H1 (cell line): ENCODE measurements around the gene ST3GAL3. TPM values are rescaled to one million over a fixed set of nuclear protein-coding genes. Genes with fewer than 3 reads are reported as not detected.

Source experiments
- CTCF ChIA-PET: fragments of 300-600 bp; sonication (Branson Sonifier 250); formaldehyde crosslinking; loops from one replicate; lab custom pipeline; 2021; ENCODE audit not compliant: partially characterized antibody; lab: Charles Lee
- POLR2A ChIA-PET: fragments of 300-600 bp; sonication (Branson Sonifier 250); formaldehyde crosslinking; loops from one replicate; lab custom pipeline; 2021; ENCODE audit warnings: inconsistent platforms; ENCODE audit not compliant: partially characterized antibody; lab: Charles Lee
- DNase-seq, 2 experiments: peaks; one replicate each; pipeline versions ENCODE4 v3.0.0 to v3.0.0-alpha.2; 2010 to 2022; ENCODE audit warnings: low spot score in 2 of 2, low read depth in 1 of 2, mixed read lengths in 1 of 2
- FAIRE-seq: peaks from 2 replicates; lab custom pipeline; 2011; peaks lifted over from hg19 to GRCh38; lab: Jason Lieb, UNC
- H2AFZ ChIP-seq: 2 replicates; pipeline ENCODE4 v1.8.1; 2012; ENCODE audit warnings: low read length, inconsistent platforms
- H2AK5ac ChIP-seq: 2 replicates; pipeline ENCODE4 v1.6.1; 2013; ENCODE audit warnings: low read depth, low read length
- H2BK120ac ChIP-seq: replicated peaks from 2 replicates; pipeline ENCODE3; 2013; ENCODE audit warnings: low read depth, low read length, inconsistent platforms
- H2BK12ac ChIP-seq: 2 replicates; pipeline ENCODE4 v1.6.1; 2013; ENCODE audit warnings: low read depth, low read length
- H2BK15ac ChIP-seq: 2 replicates; pipeline ENCODE4 v1.6.1; 2013; ENCODE audit warnings: low read length
- H2BK20ac ChIP-seq: 2 replicates; pipeline ENCODE4 v1.6.1; 2013; ENCODE audit warnings: low read length
- H2BK5ac ChIP-seq: 2 replicates; pipeline ENCODE4 v1.6.1; 2013; ENCODE audit warnings: low read depth, low read length
- H3K14ac ChIP-seq: 2 replicates; pipeline ENCODE4 v1.6.1; 2013; ENCODE audit warnings: inconsistent platforms; ENCODE audit not compliant: insufficient read length
- H3K18ac ChIP-seq: 2 replicates; pipeline ENCODE4 v1.6.1; 2013; ENCODE audit warnings: low read length; ENCODE audit errors: extremely low read depth
- H3K23ac ChIP-seq: 2 replicates; pipeline ENCODE4 v1.6.1; 2013; ENCODE audit warnings: inconsistent platforms; ENCODE audit not compliant: insufficient read length
- H3K23me2 ChIP-seq: 2 replicates; pipeline ENCODE4 v1.6.1; 2013; ENCODE audit warnings: low read depth, low read length
- H3K27ac ChIP-seq: 2 replicates; pipeline ENCODE4 v1.6.1; 2011; ENCODE audit warnings: low read depth, low read length, inconsistent platforms
- H3K27me3 ChIP-seq, 4 experiments: replicated peaks in 1 of 4; 1 replicate in 1 of 4; 2 replicates in 3 of 4; pipeline versions ENCODE4 v1.6.1 to v1.8.1; 2011 to 2013; ENCODE audit warnings: low read length in 3 of 4, mild to moderate bottlenecking in 3 of 4, inconsistent platforms in 2 of 4, mixed read lengths in 2 of 4, moderate library complexity in 1 of 4; ENCODE audit not compliant: control insufficient read depth in 3 of 4, insufficient read depth in 3 of 4; ENCODE audit errors: extremely low read depth in 1 of 4
- H3K36me3 ChIP-seq, 4 experiments: 2 replicates each; pipeline versions ENCODE4 v1.6.1 to v1.8.1; 2011 to 2013; ENCODE audit warnings: mild to moderate bottlenecking in 4 of 4, low read length in 3 of 4, moderate library complexity in 2 of 4, control low read depth in 1 of 4, inconsistent platforms in 1 of 4; ENCODE audit not compliant: insufficient read depth in 4 of 4, control insufficient read depth in 2 of 4
- H3K4ac ChIP-seq: replicated peaks from 2 replicates; pipeline ENCODE3; 2013; ENCODE audit warnings: low read length, low read depth, mixed read lengths, inconsistent platforms; ENCODE audit not compliant: insufficient read length
- H3K4me1 ChIP-seq, 4 experiments: replicated peaks in 1 of 4; 1 replicate in 1 of 4; 2 replicates in 3 of 4; pipeline versions ENCODE4 v1.6.1 to v1.8.1; 2011 to 2013; ENCODE audit warnings: low read length in 3 of 4, inconsistent platforms in 2 of 4, mixed read lengths in 1 of 4; ENCODE audit not compliant: insufficient read depth in 4 of 4, control insufficient read depth in 3 of 4
- H3K4me2 ChIP-seq, 2 experiments: 2 replicates each; pipeline versions ENCODE4 v1.6.1 to v1.8.1; 2011 to 2013; ENCODE audit warnings: low read depth in 2 of 2, low read length in 2 of 2, control low read depth in 1 of 2, inconsistent platforms in 1 of 2, mild to moderate bottlenecking in 1 of 2; ENCODE audit not compliant: insufficient read depth in 1 of 2
- H3K4me3 ChIP-seq, 4 experiments: fragments of 200-600, 300-600 bp in 1 of 4; sonication (generic), shearing (Covaris generic), sonication (Bioruptor Twin) in 1 of 4; 2 replicates each; pipeline versions ENCODE4 v1.5.1 to v1.8.1; 2011 to 2016; ENCODE audit warnings: low read length in 4 of 4, low read depth in 3 of 4, control low read depth in 2 of 4, inconsistent platforms in 2 of 4, mild to moderate bottlenecking in 2 of 4, mixed read lengths in 1 of 4, moderate library complexity in 1 of 4; ENCODE audit not compliant: insufficient read depth in 2 of 4; ENCODE audit errors: extremely low read depth in 1 of 4
- H3K56ac ChIP-seq: replicated peaks from 2 replicates; pipeline ENCODE3; 2013; ENCODE audit warnings: low read depth, mild to moderate bottlenecking, mixed read lengths, low read length, inconsistent platforms; ENCODE audit not compliant: insufficient read length
- H3K79me1 ChIP-seq: 2 replicates; pipeline ENCODE4 v1.6.1; 2013; ENCODE audit warnings: low read depth, low read length, control low read depth
- H3K79me2 ChIP-seq, 2 experiments: 2 replicates each; pipeline versions ENCODE4 v1.6.1 to v1.8.1; 2012 to 2013; ENCODE audit warnings: low read length in 2 of 2, mild to moderate bottlenecking in 2 of 2, inconsistent platforms in 1 of 2; ENCODE audit not compliant: insufficient read depth in 2 of 2, control insufficient read depth in 1 of 2
- H3K9ac ChIP-seq, 4 experiments: replicated peaks in 1 of 4; 1 replicate in 1 of 4; 2 replicates in 3 of 4; pipeline versions ENCODE4 v1.6.1 to v1.8.1; 2011 to 2013; ENCODE audit warnings: low read depth in 3 of 4, low read length in 3 of 4, control low read depth in 2 of 4, mild to moderate bottlenecking in 2 of 4, moderate library complexity in 2 of 4, inconsistent platforms in 1 of 4; ENCODE audit errors: extremely low read depth in 1 of 4
- H3K9me3 ChIP-seq, 2 experiments: 2 replicates each; pipeline versions ENCODE4 v1.6.1 to v1.8.1; 2012 to 2013; ENCODE audit warnings: mild to moderate bottlenecking in 2 of 2, moderate library complexity in 2 of 2, control low read depth in 1 of 2, inconsistent platforms in 1 of 2, low read depth in 1 of 2, low read length in 1 of 2, mixed read lengths in 1 of 2; ENCODE audit not compliant: insufficient read depth in 2 of 2
- H4K20me1 ChIP-seq, 2 experiments: replicated peaks in 1 of 2; 2 replicates each; pipeline versions ENCODE3 to v1.8.1; 2011 to 2013; ENCODE audit warnings: inconsistent platforms in 2 of 2, low read length in 2 of 2, mild to moderate bottlenecking in 1 of 2; ENCODE audit not compliant: insufficient read depth in 2 of 2, control insufficient read depth in 1 of 2
- H4K5ac ChIP-seq: 2 replicates; pipeline ENCODE4 v1.6.1; 2013; ENCODE audit warnings: low read length, low read depth, mixed read lengths, inconsistent platforms; ENCODE audit not compliant: insufficient read length
- H4K8ac ChIP-seq: 2 replicates; pipeline ENCODE4 v1.8.0; 2013; ENCODE audit warnings: mild to moderate bottlenecking, moderate library complexity, low read length, inconsistent platforms; ENCODE audit not compliant: insufficient read depth; ENCODE audit errors: extremely low read depth
- H4K91ac ChIP-seq: replicated peaks from 2 replicates; pipeline ENCODE3; 2013; ENCODE audit warnings: low read length, mixed read lengths, inconsistent platforms; ENCODE audit not compliant: insufficient read length
- EZH2 ChIP-seq: fragments of 200-600 bp; sonication (generic); IDR thresholded peaks from 2 replicates; pipeline ENCODE4 v1.7.1; 2012; ENCODE audit warnings: low read depth, mild to moderate bottlenecking, moderate library complexity, low read length, inconsistent platforms; ENCODE audit not compliant: severe bottlenecking
- HDAC2 ChIP-seq, 2 experiments: fragments of 300-600 bp in 1 of 2; sonication (generic) in 1 of 2; IDR thresholded peaks; 2 replicates each; pipeline ENCODE4 v1.6.1; 2011 to 2012; ENCODE audit warnings: low read depth in 2 of 2, low read length in 2 of 2, mild to moderate bottlenecking in 2 of 2, moderate library complexity in 2 of 2, borderline replicate concordance in 1 of 2, inconsistent platforms in 1 of 2
- TAF7 ChIP-seq: optimal IDR thresholded peaks from 2 replicates; pipeline ENCODE3; 2011; ENCODE audit warnings: low read depth, mild to moderate bottlenecking, inconsistent platforms, low read length, moderate library complexity, borderline replicate concordance
- WGBS, 2 experiments: shearing (Covaris generic) in 1 of 2; methylation state at CpG; one replicate each; pipeline versions ENCODE4 v1.1.6 to v1.1.7; 2013 to 2015; ENCODE audit warnings: low lambda C conversion rate in 2 of 2, mixed read lengths in 2 of 2, inconsistent platforms in 1 of 2, low coverage in 1 of 2, missing lambda C conversion rate in 1 of 2; ENCODE audit not compliant: insufficient replicate concordance in 2 of 2, insufficient coverage in 1 of 2, insufficient read length in 1 of 2; ENCODE audit errors: extremely low coverage in 1 of 2, missing lambda C conversion rate in 1 of 2; 5-methylcytosine and 5-hydroxymethylcytosine counted together
- polyA plus RNA-seq, 7 experiments: library from polyadenylated mRNA; depleted of rRNA in 3 of 7; stranded (reverse) in 5 of 7; unstranded in 2 of 7; fragments of >200 nt in 5 of 7; fragments of 200-250 nt in 2 of 7; gene quantifications; 1 replicate in 5 of 7; 2 replicates in 1 of 7; 4 replicates in 1 of 7; pipeline versions ENCODE4 v1.2.1 to v1.2.3, GENCODE V29; 2011 to 2013; ENCODE audit warnings: missing spikeins in 2 of 7, mixed read lengths in 2 of 7
- total RNA-seq: library from RNA; stranded (reverse); fragmentation: NEBNext Ultra II Directional; extraction: Animal tissue kit (Norgen Biotek cat#: 25700); gene quantifications from 2 replicates; pipeline ENCODE4 v1.2.1, GENCODE V29; 2021
- TF ChIP-seq, protein P1 (sequence below): IDR thresholded peaks from 2 replicates; pipeline ENCODE4 v1.6.1; 2011; ENCODE audit warnings: low read length, improper control_type of control experiment

Gene ST3GAL3
- total and polyA plus RNA-seq, 2 of the 8 experiments (the other 6 are each of a cell fraction or from before 2014, with no cell fraction given), result 6.8 to 7.0 TPM

DNA sequence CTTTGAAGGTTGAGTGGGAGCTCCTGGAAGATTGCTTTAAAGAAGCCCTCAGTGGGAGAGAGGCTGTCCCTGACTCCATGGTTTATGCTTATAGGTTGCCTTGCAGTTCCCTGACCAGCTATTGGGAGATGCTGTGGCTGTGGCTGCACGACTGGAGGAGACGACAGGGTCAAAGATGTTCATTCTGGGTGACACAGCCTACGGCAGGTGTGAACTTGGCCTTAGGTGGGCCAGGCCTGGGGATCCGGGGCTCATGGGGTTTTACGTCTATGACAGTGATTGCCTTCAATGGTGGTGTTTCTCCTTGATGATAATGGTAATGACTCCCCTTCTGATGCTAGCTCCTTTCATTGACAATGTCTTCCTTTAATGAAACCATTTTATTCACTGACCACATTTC lies 263.2 kb downstream of the ST3GAL3 start:
- H3K27me3 ChIP-seq, result no peaks in the 10 kb centered on the region
- H3K14ac ChIP-seq, result no peak overlapping the region
- no peak overlapping the region for H2BK120ac ChIP-seq
- CTCF ChIA-PET, result interaction anchor here (0.7 to 9.2 kb wide), 12 partner anchors 8 to 206 kb away, joined by 3 to 79 read pairs (median 6); partner anchors contain the start of genes IPO13 and SLC6A9
- no peak overlapping the region for H3K27ac ChIP-seq
- H3K79me1 ChIP-seq, result 0 out of 2 replicates have a peak, but pooled peaks cover 4% of the 10 kb centered on the region
- peaks cover 18% of the 10 kb centered on the region for H3K23me2 ChIP-seq
- DNase-seq, result no peak
- peaks cover 2 to 9% of the 10 kb centered on the region in 2 experiments for H4K20me1 ChIP-seq
- H4K5ac ChIP-seq, result no peak overlapping the region
- H3K79me2 ChIP-seq, result peaks cover 0 to 15% of the 10 kb centered on the region in 2 experiments; a peak in 2 of 4 replicates
- peaks cover 0 to 11% (median 6%) of the 10 kb centered on the region in 4 experiments; a peak in 5 of 7 replicates for H3K4me1 ChIP-seq
- no peak overlapping the region; the same call in 1 of the 2 replicates for H2BK5ac ChIP-seq
- 59% methylated on average over 5 of the region's 5 CpGs; no CpG with 5 or more reads in 1 of the 2 experiments for WGBS, 2 experiments
- peak overlapping the region; percentile 84 for H4K8ac ChIP-seq
- H2BK20ac ChIP-seq, result no peak overlapping the region
- H2AFZ ChIP-seq, result no peak overlapping the region
- no peak overlapping the region for H3K4ac ChIP-seq
- POLR2A ChIA-PET, result interaction anchor here (0.7 to 12.9 kb wide), 7 partner anchors 8 to 23 kb away, joined by 3 to 189 read pairs (median 6); partner anchors contain the start of genes CCDC24 and IPO13
- H2BK15ac ChIP-seq, result no peak overlapping the region; the same call in 1 of the 2 replicates
- H3K56ac ChIP-seq, result no peak overlapping the region
- H3K23ac ChIP-seq, result no peak overlapping the region
- H2AK5ac ChIP-seq, result no peak overlapping the region
- no peak overlapping the region for H2BK12ac ChIP-seq
- peak overlapping the region; percentile 65 to 100 (median 97) for H3K4me3 ChIP-seq
- peaks cover 0 to 14% (median 8%) of the 10 kb centered on the region in 4 experiments; a peak in 4 of 8 replicates for H3K36me3 ChIP-seq
- H3K9ac ChIP-seq, result peak overlapping the region in 3 of 4 experiments; percentile 72 to 81 (median 79); a peak in 6 of 7 replicates
- H3K4me2 ChIP-seq, result peak overlapping the region; percentile 69 to 85
- no peak overlapping the region for H4K91ac ChIP-seq
- FAIRE-seq, result no peak
- no peak overlapping the region for H3K18ac ChIP-seq
- TF ChIP-seq EZH2, result no peak
- no peak for TF ChIP-seq TAF7
- TF ChIP-seq, protein P1, sequence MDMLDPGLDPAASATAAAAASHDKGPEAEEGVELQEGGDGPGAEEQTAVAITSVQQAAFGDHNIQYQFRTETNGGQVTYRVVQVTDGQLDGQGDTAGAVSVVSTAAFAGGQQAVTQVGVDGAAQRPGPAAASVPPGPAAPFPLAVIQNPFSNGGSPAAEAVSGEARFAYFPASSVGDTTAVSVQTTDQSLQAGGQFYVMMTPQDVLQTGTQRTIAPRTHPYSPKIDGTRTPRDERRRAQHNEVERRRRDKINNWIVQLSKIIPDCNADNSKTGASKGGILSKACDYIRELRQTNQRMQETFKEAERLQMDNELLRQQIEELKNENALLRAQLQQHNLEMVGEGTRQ, result no peak
- TF ChIP-seq HDAC2 (IDR thresholded peaks at IDR 0.05; ENCODE audit: borderline replicate concordance in 1 of 2, low read depth in 2 of 2, low read length in 2 of 2), result no peak
- H3K9me3 ChIP-seq, result no peaks in the 10 kb centered on the region
